Stimulated activated CD4-positive, alpha-beta T cell treated with anti-CD3 and anti-CD28 coated beads, Interleukin-12 subunit alpha, Interleukin-12 subunit beta, amount 100 ng/mL, for 24 hours (primary cell): ENCODE measurements around the gene BRAT1.

Experiments
- DNase-seq, 2 experiments: peaks; one replicate each; pipeline ENCODE4 v3.0.0-alpha.2; 2020; ENCODE audit warnings: low read depth in 2 of 2

The BRAT1 gene

DNA sequence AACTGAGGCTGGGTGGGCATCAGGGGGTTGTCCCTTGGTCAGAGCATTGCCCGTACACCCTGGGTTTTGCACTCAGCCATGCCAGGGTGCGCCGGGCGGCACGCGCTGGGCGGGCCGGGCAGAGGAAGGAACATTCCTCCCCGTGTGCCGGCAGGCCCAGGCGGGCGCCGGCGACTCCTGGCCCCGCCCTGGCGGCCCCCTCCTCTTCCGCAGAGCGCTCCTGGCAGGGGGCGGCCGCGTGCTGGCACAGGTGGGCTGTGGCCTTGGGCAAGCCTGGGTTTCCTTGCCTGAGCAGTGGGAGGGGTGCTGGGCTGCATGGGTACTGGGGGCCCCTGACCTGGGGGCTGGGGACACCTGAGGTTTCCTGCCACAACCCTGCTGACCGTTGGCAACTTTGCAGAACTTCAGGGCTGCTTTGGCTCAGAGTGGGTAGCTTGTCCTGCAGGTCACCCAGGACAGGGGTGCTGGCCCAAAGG, 31.8 kb downstream of the BRAT1 start:
- no peak for DNase-seq

DNA sequence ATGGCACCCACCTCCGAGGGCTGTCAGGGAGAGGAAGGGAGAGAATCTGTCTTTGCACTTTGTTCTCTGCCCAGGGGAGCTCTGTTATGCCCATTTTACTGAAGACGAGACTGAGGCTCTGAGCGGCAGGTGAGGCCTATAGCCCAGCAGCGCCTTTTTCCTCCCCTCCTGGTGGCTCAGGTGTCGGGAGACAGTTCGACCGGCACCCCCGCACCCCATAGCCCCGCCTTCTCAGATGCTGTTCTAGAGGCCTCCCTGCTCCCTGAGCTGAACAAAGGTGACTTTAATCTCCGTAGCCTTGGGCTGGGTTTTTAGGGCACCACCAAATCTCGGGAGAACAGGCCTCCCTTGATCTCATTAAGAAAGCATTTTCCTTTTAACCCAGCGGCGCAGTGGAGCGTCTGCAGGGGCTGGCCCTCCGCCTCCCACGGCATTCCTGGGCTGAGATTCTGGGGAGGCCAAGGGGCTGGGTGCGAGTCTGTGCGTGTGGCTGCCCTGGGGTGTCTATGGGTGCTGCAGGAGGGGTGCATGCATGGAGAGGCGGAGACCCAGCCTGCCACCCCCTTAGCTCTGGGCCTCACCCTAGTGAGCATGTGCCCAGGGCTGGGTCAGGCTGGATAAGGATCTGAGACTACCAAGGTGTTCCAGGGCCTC, 32.4 kb downstream of the BRAT1 start:
- peak in 1 of 2 experiments; percentile 31 for DNase-seq

DNA sequence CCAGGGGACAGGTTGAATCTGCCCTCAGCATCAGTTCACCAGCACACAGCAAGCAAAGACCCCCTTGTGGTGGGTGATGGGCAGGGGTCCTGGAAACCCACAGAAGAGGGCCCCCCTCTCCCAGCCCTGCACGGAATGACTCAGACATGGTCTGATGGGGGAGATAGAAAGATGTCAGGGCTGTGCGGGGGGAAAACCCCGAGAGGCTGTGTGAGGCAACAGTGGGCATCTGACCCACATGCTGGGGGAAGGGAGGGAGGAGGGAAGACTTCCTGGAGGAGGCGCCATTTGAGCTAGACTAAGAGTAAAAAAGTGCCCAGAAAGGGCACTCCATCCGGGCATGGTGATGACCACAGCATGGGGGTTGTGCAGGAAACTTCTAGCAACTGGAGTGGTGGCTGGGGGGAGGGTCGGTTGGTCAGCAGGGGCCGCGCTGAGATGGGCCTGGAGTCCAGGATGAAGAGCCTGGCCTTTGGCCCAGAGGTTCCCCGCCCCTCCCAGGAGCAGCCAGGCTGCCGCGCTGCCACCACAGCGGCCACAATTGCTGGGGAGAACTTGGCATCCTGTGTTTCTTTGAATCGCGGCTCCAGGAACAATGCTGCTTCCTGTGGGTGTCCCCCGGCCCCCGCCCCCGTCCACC, 33.3 kb downstream of the BRAT1 start:
- peak; percentile 47 to 63 for DNase-seq

DNA sequence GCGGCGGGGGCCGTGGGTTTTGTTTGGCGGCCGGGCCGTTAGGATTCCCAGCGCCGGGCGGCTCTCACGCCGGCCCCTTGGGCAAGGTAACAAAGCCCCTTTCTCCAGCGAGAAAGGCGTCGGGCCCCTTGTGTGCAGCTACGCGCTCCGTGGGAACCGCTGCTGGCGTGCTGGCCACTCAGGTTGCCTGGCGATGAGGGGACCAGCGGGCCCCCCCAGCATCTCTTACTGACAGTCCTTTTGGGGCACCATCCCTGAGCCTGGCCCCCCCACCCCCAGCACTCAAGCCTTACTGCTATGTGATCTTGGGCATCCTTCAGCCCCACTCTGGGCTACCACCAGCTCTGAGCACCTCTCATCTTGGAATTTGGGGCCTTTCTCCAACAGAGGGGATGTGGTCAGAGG, 34.0 kb downstream of the BRAT1 start:
- no peak for DNase-seq

DNA sequence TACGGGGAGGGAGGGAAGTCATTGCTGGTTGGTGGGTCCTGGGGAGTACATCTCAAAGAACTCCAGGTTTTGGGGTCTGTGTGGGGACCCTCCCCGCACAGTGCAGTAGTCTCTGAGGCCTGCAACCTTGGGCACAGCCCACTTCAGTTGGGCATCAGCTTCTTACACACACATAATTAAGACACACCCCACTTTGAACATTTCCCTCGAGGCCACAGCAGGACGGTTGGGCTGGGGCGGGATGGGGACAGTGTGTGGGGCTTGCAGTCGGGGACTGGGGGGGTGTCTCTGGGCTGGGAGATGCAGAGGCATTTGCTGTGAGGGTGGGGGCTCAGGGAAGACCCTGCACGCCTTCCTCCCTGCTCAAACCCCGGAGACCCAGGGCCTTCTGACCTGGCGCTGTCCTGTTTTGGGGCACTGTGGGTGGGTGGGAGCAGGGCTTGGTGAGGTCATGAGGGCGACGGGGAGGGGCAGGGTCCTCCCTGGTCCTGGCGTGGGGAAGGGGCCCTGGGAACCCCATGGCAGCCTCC, 34.5 kb downstream of the BRAT1 start:
- DNase-seq, result peak in 1 of 2 experiments; percentile 13

DNA sequence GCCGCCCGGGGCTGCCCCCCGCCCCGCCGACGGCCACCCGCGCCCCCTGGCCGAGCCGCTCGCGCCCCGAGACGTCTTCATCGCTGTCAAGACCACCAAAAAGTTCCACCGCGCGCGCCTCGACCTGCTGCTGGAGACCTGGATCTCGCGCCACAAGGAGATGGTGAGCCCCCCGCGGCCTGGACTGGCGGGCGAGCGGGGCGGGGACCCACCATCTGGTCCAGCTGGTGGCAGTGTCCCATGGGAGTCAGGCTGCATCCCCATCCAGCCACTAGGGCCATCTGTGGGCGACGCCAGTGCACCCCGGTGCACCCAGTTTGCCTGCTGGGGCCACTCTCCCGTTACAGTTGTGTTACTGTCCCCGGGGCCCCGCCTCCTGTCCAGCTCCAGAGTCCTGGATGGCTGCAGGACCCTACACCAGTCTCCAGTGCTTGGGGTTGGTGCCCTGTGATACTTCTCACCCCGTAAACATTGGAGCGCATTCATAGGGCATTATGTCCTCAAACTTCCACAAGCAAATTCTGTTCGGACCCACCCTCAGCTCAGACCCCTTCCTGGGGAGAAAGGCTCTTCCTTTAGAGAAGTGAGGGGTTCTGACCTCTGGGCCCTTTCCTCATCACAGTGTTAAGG, 35.1 kb downstream of the BRAT1 start:
- peak in 1 of 2 experiments; percentile 26 for DNase-seq

DNA sequence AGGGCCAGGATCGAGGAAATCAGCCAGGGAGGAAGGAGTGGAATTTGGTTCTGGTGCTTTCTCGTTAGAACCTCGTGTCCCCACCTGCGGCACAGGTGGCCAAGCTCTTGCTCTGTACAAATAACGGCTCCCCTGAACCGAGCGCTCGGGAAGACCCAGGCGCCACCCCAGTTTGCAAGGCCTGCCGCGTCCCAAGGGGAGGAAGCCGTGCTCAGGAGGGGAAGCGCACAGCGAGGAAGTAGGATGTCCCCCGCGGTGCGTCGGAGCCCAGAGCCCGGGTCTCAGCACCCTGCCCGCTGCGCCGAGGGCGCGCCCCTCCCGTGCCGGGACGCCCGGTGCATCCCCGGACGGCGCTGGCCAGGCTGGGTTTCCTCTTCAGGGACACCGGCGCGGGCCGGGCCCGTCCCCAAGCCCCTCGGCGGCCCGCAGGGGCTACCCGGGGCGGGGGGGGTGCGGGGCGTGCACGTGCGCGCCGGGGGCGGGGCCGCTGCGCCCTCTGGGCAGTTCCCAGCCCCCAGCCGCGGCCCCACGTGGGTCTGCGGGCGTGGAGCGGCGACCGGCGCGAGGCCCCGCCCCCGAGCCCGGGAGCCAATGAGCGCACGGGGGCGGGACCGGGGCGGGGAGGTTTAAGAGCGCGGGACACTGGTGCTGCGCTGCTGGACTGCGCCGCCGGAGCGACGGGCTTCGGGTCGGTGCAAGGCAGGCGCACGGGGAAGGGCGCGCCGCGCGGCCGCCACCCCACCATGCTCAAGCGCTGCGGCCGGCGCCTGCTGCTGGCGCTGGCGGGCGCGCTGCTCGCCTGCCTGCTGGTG, 36.0 kb downstream of the BRAT1 start, which contains the start of gene LFNG:
TSS of gene LFNG (plus strand) at position 656 of the 812 bp plus-strand sequence. CDS start at position 744, 88 bp downstream.
- peak; percentile 66 to 79 for DNase-seq

DNA sequence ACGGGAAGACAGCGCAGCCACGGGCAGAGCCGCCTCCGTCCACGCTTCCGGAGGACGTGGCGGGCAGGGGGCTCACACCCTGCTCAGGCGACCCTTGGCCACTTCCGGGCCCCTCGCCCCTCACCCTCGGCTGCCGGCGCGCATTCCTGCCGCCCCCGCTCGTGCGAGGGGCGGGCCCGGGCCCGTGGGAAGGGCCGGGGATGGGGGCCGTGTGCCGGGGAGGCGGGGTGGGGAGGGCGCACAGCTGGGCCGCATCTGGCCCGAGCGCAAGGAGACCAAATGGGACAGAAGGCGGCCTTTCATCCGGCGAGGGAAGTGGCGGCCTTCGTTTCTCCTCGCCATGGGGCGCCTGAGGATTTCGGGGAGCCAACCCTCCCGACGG, 36.6 kb downstream of the BRAT1 start:
- no peak for DNase-seq

DNA sequence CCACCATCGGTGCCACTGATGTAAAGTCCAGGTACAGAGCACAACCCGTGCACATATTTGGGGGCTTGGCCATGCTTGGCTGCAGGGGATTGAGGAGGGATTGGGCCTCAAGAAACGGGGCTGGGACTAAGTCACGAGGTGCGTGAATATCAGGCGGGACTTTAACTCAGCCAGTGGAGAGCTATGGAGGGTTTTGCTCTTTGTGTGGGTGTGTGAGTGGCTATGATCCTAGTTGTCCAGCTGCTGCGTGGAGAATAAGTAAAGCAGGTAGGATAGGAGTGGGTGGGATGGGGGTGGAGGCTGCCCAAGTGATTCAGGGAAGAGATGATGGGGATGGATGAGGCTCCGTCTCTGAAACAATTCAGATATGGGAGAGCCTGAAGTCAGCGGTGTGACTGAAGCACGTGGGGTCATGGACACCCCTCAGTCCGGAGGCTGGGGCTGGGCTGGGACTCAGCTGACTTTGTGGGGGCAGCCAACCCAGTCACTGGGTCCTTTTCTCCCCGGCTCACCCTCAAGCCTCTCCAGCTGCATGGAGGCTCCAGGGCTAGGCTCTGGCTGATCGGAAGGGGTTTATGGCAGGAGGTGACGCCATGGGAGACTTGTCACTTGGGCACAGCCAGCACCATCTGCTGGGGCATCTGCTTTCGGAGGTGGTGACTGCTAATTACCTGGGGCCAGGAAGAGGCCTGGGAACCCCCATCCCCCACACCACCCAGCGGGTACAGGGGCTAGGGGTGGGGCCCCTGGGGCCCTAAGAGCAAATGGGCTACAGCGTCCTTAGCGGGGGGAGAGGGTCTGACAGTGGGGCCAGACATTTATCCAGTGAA, 37.4 kb downstream of the BRAT1 start:
- DNase-seq, result no peak

DNA sequence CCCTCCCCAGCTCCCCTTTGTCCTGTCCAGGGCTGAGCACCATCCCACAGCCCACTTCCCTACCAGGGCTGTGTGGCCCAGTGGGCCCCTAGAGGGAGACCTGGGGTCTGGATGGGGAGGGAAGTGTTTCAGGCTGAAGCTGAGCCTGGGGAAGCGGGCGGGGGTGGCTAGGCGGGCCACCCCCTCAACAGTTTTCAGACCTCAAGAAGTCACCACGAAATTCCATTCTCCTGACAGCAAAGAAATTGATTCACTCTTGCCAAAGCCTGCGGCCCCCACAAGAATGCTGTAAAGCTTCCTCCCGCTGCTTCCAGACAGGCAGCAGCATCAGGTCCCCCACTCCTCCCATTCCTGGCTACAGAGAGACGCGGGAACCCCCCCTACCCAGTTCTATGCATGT, 38.3 kb downstream of the BRAT1 start:
- no peak for DNase-seq

DNA sequence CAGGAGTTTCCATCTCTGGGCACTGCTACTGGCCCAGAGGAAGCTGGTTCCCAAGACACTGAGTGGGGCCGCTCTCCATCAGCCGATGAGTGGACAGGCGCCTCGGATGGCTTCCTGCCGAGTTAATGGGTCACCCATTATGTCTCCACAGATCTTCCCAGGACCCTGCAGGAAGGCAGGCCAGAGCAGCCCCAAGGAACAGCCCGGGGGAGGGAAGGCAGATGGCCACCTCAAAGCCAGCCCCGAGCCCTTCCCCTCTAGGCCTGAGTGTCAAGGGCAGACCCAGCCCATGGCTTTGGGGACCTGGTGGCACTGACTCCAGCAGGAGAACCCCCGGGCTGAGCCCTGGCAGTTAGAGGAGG, 39.1 kb downstream of the BRAT1 start:
- no peak for DNase-seq

DNA sequence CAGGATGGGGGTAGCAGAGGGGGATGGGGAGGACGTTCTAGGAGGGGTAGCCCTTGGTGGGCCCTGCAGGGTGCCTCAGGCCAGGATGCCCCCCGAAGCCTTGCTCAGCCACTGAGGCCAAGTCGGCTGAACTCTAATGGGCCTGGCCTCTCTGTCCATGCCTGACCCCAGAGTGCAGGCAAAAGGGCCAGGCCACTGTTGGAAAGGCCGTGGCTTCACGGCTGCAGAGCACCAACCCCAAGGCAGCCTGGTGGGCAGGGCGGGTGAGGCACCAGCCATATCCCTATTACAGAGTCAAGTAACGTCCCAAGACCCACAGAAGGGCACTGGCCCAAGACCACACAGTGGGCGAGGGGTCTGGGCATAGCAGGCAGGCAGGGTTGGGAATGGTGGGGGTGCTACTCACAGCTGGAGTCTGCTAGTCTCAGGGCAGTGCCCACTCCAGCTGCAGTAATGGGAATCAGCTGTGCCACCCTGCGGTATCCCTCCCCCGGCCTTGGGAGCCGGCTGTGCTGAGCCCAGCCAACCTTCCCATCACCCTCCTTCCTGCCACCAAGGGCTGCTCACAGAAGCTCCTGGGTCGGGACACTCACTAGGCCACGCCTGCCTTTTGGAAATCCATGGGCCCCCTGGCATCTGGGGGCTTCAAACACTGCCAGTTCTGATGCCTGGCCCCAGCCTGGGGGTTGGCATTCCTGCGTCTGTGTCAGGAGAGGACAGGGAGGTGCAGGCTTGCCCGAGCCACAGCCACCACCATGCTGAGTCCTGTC, 39.7 kb downstream of the BRAT1 start:
- DNase-seq, result no peak

DNA sequence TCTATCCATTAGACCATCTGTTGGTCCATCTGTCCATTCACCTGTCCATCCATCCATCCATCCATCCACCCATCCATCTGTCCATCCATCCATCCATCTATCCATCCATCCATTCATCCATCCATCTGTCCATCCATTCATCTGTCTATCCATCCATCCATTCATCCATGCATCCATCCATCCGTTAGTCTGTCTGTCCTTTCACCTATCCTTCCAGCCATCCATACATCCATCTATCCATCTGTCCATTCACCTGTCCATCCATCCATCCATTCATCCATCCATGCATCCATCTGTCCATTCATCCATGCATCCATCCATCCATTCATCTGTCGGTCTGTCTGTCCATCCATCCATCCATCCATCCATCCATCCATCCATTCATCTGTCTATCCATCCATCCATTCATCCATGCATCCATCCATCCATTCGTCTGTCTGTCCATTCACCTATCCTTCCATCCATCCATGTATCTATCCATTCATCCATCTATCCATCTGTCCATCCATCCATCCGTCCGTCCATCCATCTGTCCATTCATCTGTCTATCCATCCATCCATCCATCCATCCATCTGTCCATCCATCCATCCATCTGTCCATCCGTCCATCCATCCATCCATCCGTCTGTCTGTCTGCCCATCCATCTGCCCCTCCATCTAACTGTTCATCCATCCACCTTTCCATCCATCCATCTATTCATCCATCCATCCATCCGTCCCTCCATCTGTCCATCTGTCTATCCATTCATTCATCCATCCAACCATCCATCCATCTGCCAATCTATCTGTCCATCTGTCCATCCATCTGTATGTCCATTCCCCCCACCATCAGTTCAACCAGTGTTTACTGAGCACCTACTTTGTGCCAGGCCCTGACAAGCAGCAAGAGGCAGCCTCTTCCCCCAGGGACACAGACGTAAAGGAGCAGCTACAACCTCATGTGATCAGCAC, 40.6 kb downstream of the BRAT1 start:
- DNase-seq, result no peak

DNA sequence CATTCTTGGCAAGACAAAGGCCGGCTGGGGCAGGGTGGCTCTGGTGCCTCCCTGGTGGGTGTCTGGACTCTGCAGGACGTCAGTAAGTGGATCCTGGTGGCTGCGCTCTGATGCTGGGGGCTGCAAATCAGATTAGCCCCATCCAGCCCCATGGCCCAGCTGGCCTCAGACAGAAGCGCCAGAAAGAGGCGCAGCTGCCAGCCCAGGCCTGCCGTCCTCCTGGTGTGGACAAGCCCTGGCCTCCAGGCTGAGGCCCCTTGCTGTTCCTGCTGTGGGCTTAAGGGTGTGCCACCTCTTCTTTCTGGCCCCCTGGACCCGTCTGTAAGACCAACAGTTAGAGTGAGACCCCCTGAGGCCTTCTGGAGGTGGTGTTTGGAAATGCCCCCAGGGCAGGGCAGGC, 41.6 kb downstream of the BRAT1 start:
- no peak for DNase-seq

DNA sequence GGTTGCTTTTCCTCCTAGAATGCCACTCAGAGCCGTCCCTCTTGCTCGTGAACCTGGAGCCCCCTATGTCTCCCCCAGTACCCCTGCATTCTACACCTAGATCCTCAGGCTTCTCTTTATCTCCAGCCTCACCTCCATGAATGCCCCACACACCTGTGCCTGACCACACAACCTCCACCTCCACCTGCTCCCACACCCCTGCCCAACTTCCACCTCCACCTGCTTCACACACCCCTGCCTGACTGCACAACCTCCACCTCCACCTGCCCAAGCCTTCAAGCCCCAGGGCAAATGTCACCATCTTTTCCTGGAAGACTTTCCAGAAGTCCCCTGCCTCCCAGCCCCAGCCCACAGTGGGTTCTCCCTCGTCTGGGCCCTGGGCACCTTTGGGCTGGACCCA, 42.6 kb downstream of the BRAT1 start:
- no peak for DNase-seq

DNA sequence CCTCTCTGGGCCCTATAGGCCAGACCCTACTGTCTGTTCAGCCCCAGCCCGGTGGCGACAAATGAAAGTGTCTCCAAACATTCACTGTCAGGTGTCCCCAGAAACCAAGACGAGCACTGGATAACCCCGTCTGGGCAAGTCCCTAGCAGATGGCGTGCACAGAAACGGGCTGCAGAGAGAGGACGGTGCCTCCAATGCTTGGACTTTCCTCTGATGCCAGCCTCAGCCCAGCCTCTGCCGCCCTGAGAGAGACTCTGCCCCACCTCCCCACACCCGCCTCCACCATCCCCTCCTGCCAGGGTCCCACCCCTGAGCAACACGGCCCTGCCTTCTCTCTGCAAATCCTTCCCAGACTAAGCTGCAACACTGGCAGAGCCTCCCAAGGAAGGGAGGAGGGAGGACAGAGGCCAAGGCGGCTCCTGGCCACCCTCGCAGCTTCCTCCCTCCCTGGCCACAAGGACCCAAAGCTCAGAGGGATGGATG, 43.1 kb downstream of the BRAT1 start:
- DNase-seq, result no peak

DNA sequence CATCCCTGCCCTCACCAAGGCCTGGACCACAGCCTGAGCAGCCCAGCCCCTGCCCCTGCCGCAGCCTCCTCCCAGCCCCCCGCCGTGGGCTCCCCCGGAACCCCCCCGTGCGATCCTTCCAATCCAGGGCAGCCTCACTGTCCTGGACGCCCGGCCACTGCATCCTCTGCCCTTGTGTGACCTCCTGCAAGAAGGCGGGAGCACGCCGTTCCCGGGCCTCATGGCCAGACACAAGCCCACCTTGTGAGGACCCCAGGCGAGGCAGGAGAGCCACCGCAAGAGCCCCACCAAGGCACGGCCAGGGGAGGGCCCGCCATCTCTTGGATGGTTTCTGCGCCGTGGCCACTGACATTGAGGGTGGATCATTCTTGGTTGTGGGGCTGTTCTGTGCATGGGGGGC, 43.6 kb downstream of the BRAT1 start:
- no peak for DNase-seq

DNA sequence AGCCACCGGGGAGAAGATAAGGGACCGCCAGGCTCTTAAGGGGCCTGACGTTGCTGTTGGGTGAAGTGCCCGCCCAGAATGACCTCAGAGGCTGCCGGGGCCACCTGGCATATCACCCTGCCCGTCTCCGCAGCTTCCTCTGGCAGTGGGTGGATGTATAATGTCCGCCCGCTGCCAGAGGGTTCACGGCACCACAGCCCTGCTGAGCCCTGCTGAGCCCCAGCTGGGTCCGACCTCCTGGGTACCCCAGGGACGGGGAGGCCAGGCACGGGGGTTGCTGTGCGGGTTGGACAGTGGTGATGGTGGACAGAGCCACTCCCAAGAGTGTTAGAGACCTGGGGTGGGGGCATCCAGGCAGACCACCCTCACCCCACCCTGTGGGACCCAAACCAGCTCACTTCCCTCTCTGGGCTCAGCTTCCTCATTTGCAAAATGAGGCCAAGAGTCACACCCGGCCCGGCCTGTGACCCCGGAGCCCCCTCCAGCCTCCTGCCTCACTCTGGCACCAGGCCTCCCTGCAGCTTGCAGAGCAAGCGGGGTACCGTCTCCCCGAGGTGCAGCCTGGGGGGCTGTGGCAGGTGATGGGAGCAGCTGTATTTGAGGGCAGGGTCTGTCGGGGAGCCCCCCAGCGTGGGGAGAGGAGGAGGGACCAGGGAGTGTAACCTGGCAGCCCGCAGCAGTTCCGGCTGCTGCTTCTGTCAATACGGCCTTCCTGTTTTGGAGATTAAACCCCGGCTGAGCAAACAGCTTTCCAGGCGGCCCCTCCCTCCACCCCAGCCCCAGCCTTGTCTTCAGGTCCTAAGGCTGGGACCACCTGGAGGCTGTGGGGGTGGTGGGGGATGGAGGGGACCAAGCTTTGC, 44.2 kb downstream of the BRAT1 start:
- DNase-seq, result peak in 1 of 2 experiments; percentile 35
